Lower lobe of right lung (tissue), 2 donors: ENCODE data around the gene VSTM2B. TPM values are rescaled to one million over a fixed set of nuclear protein-coding genes. Genes with fewer than 3 reads are reported as not detected.

Source experiments
- ATAC-seq, 2 donors: fragments of 200-7000 bp; cut with Tn5 transposase; one replicate each; pipeline ENCODE4 v1.9.1; 2020 to 2022; ENCODE audit warnings: mild to moderate bottlenecking in 2 of 2, moderate library complexity in 2 of 2
- DNase-seq: peaks from one replicate; pipeline ENCODE4 v3.0.0-alpha.2; 2020
- H3K27ac ChIP-seq: fragments of 200-600 bp; one replicate; pipeline ENCODE4 v1.8.0; 2022
- H3K27me3 ChIP-seq: fragments of 200-600 bp; one replicate; pipeline ENCODE4 v1.8.0; 2022; ENCODE audit warnings: low read depth
- H3K36me3 ChIP-seq: fragments of 200-600 bp; one replicate; pipeline ENCODE4 v1.8.0; 2022; ENCODE audit warnings: mild to moderate bottlenecking
- H3K4me1 ChIP-seq: fragments of 200-600 bp; one replicate; pipeline ENCODE4 v1.8.0; 2022
- H3K4me3 ChIP-seq: fragments of 200-600 bp; one replicate; pipeline ENCODE4 v1.8.0; 2022; ENCODE audit warnings: mild to moderate bottlenecking
- H3K9me3 ChIP-seq: fragments of 200-600 bp; one replicate; pipeline ENCODE4 v1.8.0; 2022
- CTCF ChIP-seq: fragments of 200-600 bp; IDR thresholded peaks from one replicate; pipeline ENCODE4 v1.8.0; 2022; ENCODE audit warnings: antibody characterized with exemption, mild to moderate bottlenecking
- intact Hi-C: fragments of 100-400 bp; cut with DNase I; formaldehyde crosslinking; loops from one replicate; pipeline ENCODE4 v1.11.0; 2022
- total RNA-seq: library from RNA; stranded (reverse); fragmentation: NEBNext Ultra II Directional; extraction: Animal tissue kit (Norgen Biotek cat#: 25700); gene quantifications from one replicate; pipeline ENCODE4 v1.2.1, GENCODE V29; 2021
- donor health status: DM: no; HTN: yes; CAD: no; lungs with severe emphysema.

VSTM2B gene
- total RNA-seq, 1 donor from 2014 or later, result not detected

GRCh38 chr19:29516358-29516725, 9.5 kb upstream of the VSTM2B start:
- Histone ChIP-seq H3K36me3 (no peaks in the 10 kb centered on the region), H3K9me3 (no peaks in the 10 kb centered on the region), H3K4me1 (no peaks in the 10 kb centered on the region), H3K27me3 (peaks cover 25% of the 10 kb centered on the region), H3K27ac (no peak overlapping the region), H3K4me3 (no peak overlapping the region)
- intact Hi-C loops, result no loop called here
- ATAC-seq (peak in 1 of 2 donors; percentile 9), DNase-seq (peak; percentile 34)
- TF ChIP-seq CTCF, result no peak

GRCh38 chr19:29516821-29517395, 8.9 kb upstream of the VSTM2B start:
- H3K27me3 ChIP-seq, result peaks cover 31% of the 10 kb centered on the region
- peak in 1 of 2 donors; percentile 32 for ATAC-seq
- H3K4me3 ChIP-seq, result no peak overlapping the region
- no peak overlapping the region for H3K27ac ChIP-seq
- DNase-seq, result peak; percentile 30
- intact Hi-C loops, result no loop called here
- no peaks in the 10 kb centered on the region for H3K9me3 ChIP-seq
- TF ChIP-seq CTCF, result no peak
- H3K4me1 ChIP-seq, result no peaks in the 10 kb centered on the region
- H3K36me3 ChIP-seq, result no peaks in the 10 kb centered on the region

GRCh38 chr19:29517412-29517811, 8.4 kb upstream of the VSTM2B start:
- Histone ChIP-seq H3K4me1 (no peaks in the 10 kb centered on the region), H3K9me3 (no peaks in the 10 kb centered on the region), H3K27me3 (peaks cover 36% of the 10 kb centered on the region), H3K27ac (no peak overlapping the region), H3K4me3 (no peak overlapping the region), H3K36me3 (no peaks in the 10 kb centered on the region)
- ATAC-seq (peak in 1 of 2 donors; percentile 19), DNase-seq (peak; percentile 20)
- intact Hi-C loops, result no loop called here
- TF ChIP-seq CTCF, result no peak

GRCh38 chr19:29517946-29518345, 7.8 kb upstream of the VSTM2B start:
- no peak for ATAC-seq
- Histone ChIP-seq H3K4me3 (no peak overlapping the region), H3K9me3 (no peaks in the 10 kb centered on the region), H3K27ac (no peak overlapping the region), H3K36me3 (no peaks in the 10 kb centered on the region), H3K27me3 (peaks cover 41% of the 10 kb centered on the region), H3K4me1 (no peaks in the 10 kb centered on the region)
- peak; percentile 34 for DNase-seq
- TF ChIP-seq CTCF, result no peak
- intact Hi-C loops, result no loop called here

- H3K9me3 ChIP-seq, result no peaks in the 10 kb centered on the region
- H3K4me3 ChIP-seq, result no peak overlapping the region
- no peaks in the 10 kb centered on the region for H3K4me1 ChIP-seq
- intact Hi-C loops, result no loop called here
- peaks cover 52% of the 10 kb centered on the region for H3K27me3 ChIP-seq
- DNase-seq (peak; percentile 30), ATAC-seq (no peak)
- TF ChIP-seq CTCF, result no peak
- H3K27ac ChIP-seq, result no peak overlapping the region
- no peaks in the 10 kb centered on the region for H3K36me3 ChIP-seq
These were observed 6.6 kb upstream of the VSTM2B start for GRCh38 chr19:29519146-29519545.
